Measurements from ENCODE around the gene CD37.

- TF ChIP-seq GATA2 (IDR thresholded peaks at IDR 0.05; ENCODE audit: low read depth, low read length) (no peak), GATA3 (IDR thresholded peaks at IDR 0.05; ENCODE audit: low read depth, low read length) (no peak)
Observed at GRCh38 chr19:49318296-49318695, 16.9 kb upstream of the CD37 start.

Measured in SH-SY5Y (cell line).